A549 (cell line): ENCODE data around the gene APOBEC3C.

Experiments used
- BHLHE40 ChIP-seq: IDR thresholded peaks from 2 replicates; pipeline ENCODE4 v1.6.1; 2012; ENCODE audit warnings: low read depth, low read length, inconsistent platforms
- CBX2 ChIP-seq: fragments of 200-600 bp; sonication (generic); IDR thresholded peaks from 2 replicates; pipeline ENCODE4 v1.6.1; 2016; ENCODE audit warnings: low read depth, mild to moderate bottlenecking, borderline replicate concordance
- CTCF ChIP-seq: fragments of >200 bp; sonication (Bioruptor Twin); formaldehyde crosslinking; IDR thresholded peaks from 3 replicates; pipeline ENCODE4 v1.5.1; 2016
- EP300 ChIP-seq, 2 experiments: fragments of >200 bp; sonication (Bioruptor Twin); formaldehyde crosslinking; IDR thresholded peaks; 2 replicates in 1 of 2; 3 replicates in 1 of 2; pipeline ENCODE4 v1.6.1; 2016 to 2017
- KDM1A ChIP-seq: fragments of 200-600 bp; sonication (generic); IDR thresholded peaks from 2 replicates; pipeline ENCODE4 v1.6.1; 2016; ENCODE audit warnings: low read depth, mild to moderate bottlenecking
- NFE2L2 ChIP-seq: fragments of 150-350 bp; conservative IDR thresholded peaks from 2 replicates; pipeline ENCODE4 v1.6.1; 2014; ENCODE audit warnings: low read length
- POLR2A ChIP-seq: IDR thresholded peaks from 2 replicates; pipeline ENCODE4 v1.6.1; 2012; ENCODE audit warnings: mild to moderate bottlenecking, low read length
- RCOR1 ChIP-seq: fragments of 150-350 bp; IDR thresholded peaks from 2 replicates; pipeline ENCODE4 v1.6.1; 2014; ENCODE audit warnings: antibody characterized with exemption, low read length, low read depth
- RNF2 ChIP-seq: fragments of 200-600 bp; sonication (generic); IDR thresholded peaks from 2 replicates; pipeline ENCODE4 v1.6.1; 2016; ENCODE audit warnings: low read depth, mild to moderate bottlenecking, antibody characterized with exemption, moderate library complexity, borderline replicate concordance
- ZFP36 ChIP-seq: fragments of 450-650 bp; IDR thresholded peaks from 2 replicates; pipeline ENCODE4 v1.6.1; 2014; ENCODE audit warnings: borderline replicate concordance; ENCODE audit not compliant: partially characterized antibody

- TF ChIP-seq CTCF (no peak), KDM1A (no peak), EP300 (IDR thresholded peaks at IDR 0.05) (no peak), RCOR1 (no peak), CBX2 (no peak), POLR2A (no peak), BHLHE40 (no peak), ZFP36 (no peak), RNF2 (no peak), NFE2L2 (no peak)
These were observed 49.8 kb upstream of the APOBEC3C start for GRCh38 chr22:38964306-38964705.
